HG03521 (cell line): ENCODE measurements around the gene COL27A1.
"Not testable (repeated sequence)": the region's sequence is repeated elsewhere in the genome, so short reads cannot be mapped to it uniquely, and the experiment has no call there.

Experiments
- ATAC-seq: cut with Tn5 transposase; IDR thresholded peaks from one replicate; pipeline ENCODE4 v1.9.1; 2021; ENCODE audit warnings: mild to moderate bottlenecking, moderate library complexity; ENCODE audit not compliant: unreplicated experiment

COL27A1 gene

DNA sequence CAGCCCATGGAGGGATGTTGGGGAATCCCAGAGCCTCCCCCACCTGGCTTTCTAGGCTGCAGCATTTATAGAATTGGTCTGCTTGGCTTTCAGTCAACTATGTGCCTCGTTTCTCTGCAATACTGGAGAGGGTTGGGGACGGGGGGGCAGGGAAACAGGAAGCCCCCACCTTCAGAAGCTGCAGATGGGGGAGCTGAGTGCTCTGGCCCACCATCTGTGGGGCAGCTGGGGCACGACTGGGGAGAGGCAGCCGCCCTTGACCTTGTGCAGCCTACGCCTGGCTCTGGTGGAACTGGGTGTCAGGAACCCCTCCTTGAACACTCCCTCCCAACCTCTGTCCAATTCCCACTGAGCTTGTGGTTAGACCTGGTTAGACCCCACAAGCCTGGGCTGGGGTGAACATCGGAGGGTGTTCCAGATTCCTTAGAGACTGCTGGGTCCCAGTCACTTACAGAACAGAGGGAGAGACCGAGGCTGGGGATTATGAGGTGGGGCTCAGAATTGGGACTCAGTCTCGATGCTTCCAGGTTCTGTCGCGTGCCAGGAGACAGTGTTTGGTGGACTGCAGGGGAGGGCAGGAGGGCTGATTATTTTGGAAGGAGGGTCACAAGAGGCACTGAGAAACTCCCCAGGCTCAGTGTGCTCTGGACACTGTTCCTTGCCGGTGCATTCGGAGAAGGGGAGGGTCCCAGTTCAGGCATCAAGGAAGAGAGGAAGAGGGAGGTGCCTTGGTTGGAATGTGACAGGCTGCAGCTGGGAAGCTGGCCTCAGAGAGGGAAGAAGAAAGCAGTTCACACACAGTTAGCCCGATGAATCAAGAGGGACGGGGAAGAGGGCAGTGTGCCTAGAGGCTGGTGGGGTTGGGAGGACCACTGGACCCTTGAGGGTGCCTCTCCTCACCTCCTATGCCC lies 25.6 kb downstream of the COL27A1 start:
- ATAC-seq: no peak

- no peak for ATAC-seq
Observed at GRCh38 chr9:114181607-114182409, 26.5 kb downstream of the COL27A1 start.

DNA sequence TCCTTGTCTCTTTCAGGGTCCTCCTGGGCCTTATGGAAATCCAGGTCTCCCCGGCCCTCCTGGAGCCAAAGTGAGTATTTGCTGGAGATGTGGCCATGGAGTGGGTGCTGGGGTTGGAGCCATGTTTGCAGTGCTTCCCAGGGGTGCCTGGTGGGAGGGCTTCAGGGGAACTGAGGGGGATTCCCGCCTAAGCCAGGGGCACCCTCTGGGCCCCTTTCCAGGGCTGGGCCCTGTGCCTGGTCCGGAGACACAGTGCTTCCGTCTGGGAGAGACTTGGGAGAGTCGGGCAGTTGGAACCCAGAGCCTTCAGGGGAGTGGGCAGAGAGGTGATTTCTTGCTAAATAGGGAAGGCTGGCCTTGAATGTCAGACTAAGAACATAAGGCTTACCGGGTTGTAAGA lies 27.7 kb downstream of the COL27A1 start:
- no peak for ATAC-seq

GRCh38 chr9:114184071-114184470 lies 28.7 kb downstream of the COL27A1 start:
- ATAC-seq: no peak

DNA sequence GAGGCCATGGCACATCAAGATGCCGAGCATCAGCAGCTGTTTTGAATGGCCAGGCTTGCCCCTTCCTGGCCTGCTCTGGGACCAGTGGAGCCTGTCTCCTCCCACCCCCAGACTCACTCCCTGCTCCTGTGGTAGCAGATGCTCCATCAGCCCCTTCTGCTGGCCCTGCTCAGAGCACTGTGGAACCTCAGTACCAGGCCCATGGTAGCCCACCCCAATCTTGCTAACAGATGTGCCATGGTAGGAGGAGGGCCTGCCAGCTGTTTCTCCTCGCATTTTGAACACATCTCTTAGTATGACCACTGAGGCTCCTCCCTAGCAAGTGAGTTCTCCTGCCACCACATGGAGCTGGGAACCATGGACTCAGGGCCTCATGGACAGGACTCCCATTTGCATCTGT lies 29.5 kb downstream of the COL27A1 start:
- no peak for ATAC-seq

- no peak for ATAC-seq
Observed at GRCh38 chr9:114185570-114186490, 30.5 kb downstream of the COL27A1 start.

DNA sequence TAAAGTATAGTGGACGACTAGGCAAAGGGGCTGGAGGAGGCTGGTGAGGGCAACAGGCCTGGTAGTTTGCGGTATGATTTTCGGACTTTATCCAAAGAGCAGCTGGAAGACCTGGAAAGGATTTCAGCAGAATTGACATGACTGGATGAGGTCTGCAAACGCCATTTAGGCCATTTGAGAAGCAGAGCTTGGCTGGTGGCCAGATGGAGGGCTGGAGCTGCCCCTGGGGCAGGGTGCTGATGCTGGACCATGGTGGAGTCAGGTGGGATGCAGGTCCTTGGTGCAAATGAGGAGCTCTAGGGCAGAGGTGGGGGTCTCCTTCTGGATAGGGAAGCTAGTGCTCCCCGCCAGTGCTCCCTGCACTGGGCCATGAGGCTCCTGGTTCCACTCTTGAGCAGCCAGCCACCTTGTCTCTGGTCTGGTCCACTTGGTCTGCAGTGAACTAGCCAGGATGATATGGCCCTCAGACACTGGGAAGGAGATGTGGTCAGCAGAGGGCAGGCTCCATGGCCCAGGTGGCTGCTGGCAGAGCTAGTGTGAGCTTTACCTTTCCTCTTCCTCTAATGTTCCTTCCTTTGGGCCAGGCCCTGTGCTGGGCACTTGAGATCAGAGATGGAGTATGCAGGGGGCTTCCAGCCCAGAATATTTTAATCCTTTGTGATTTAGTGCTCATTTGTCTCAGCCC lies 31.4 kb downstream of the COL27A1 start:
- ATAC-seq: no peak

DNA sequence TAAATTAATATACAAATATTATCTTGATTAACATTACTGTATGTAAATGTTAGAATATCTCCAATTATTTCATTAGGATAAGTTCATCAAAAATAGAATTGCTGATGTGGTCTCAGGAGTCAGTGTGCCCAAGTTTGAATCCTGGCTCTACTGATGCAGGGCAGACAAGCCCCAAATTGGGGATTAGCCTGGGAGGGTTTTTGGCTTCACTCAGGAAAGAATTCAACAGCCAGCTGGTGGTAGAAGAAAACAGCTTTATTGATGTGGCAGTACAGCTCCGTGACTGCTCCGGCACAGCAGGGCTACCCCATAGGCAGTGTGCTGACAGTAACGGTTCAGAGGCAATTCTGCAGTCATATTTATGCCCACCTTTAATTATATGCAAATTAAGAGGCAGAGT lies 32.5 kb downstream of the COL27A1 start:
- no peak for ATAC-seq

DNA sequence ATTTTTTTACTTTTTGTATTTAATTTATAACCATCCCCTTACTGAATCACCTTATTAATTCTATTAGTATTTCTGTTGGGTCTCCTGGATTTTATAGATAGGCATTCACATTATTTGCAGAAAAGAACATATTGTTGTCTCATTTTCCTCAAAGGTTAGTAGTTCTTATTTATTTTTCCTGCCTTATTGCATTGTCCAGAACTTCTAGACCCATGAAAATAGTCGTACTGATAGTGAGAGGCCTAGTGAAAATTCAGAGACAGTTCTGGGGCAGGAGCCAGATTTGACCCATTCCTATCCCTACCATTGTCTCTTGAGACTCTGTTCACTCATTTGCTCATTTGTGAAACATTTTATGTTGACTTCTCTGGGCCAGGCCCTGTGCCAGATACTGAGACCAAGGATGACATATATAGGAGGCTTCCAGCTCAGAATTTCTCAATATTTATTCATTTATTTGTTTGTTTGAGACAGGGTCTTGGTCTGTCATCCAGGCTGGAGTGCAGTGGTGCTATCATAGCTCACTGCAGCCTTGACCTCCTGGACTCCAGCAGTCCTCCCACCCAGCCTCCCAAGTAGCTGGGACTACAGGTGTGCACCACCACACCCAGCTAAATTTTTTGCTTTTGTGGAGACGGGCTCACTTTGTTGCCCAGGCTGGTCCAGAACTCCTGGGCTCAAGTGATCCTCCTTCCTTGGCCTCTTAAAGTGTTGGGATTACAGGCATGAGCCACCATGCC lies 34.7 kb downstream of the COL27A1 start:
- no peak for ATAC-seq

DNA sequence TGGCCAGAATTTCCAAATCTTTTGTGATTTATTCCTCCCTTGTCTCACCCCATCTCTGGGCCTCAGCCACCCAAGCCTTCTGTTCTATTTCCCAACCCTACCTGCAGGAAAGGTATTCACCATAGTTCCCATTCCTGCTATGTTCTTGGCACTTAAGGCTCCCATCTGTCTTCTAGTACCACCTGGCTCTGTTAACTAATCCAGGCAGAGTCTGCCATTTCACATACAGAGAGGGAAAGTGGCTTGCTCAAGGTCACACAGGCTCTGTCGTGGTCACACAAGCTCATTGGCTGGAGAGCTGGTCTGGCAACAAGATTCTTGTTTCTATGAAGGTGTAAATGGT lies 35.2 kb downstream of the COL27A1 start:
- no peak for ATAC-seq

GRCh38 chr9:114191402-114191801 lies 36.1 kb downstream of the COL27A1 start:
- ATAC-seq: not testable (repeated sequence)

GRCh38 chr9:114192539-114192938 lies 37.2 kb downstream of the COL27A1 start:
- ATAC-seq: no peak

- ATAC-seq: no peak
Observed at GRCh38 chr9:114193090-114193489, 37.8 kb downstream of the COL27A1 start.

- no peak for ATAC-seq
Observed at GRCh38 chr9:114196117-114196516, 40.8 kb downstream of the COL27A1 start.

- ATAC-seq: no peak
Observed at GRCh38 chr9:114196979-114197622, 41.8 kb downstream of the COL27A1 start.

- ATAC-seq: no peak
Observed at GRCh38 chr9:114198249-114199040, 43.1 kb downstream of the COL27A1 start.

DNA sequence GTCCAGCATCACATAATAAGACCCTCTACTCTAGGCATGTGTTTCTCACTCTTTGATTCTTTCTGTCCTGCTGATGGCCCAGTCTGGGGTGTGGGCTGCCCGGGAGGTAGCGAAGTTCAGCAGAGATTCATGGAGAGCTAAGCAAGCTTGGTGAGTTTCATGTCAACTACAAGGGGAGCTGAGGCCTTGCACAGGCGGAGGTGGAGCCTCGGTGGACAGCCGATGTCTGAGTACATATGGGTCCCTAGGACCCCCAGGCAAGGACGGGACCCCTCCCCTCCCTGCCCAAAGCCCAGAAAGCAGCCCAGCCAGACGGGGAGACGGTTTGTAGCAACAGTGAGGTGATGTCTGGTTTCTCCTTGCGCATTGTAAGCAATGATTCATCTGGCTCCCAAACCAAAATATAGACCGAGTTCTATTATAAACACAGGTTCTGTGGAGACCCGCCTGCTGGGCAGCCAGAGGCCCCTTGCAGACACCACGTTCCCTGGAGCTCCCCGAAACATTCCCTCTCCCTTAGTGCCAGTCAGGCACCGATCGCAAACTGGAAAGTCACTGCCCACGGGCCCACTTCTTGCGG lies 45.5 kb downstream of the COL27A1 start:
- no peak for ATAC-seq

- no peak for ATAC-seq
Observed at GRCh38 chr9:114202396-114202795, 47.1 kb downstream of the COL27A1 start.
